Chondrocyte (in vitro differentiated cells): ENCODE results near the gene RASSF1. TPM values are rescaled to one million over a fixed set of nuclear protein-coding genes. Genes with fewer than 3 reads are reported as not detected.
A peak's percentile ranks its signal among the peaks of the same experiment; 100 is the strongest.

Source experiments
- DNase-seq: peaks from one replicate; pipeline ENCODE4 v3.0.0; 2021; ENCODE audit warnings: mixed read lengths, low spot score
- H3K27ac Mint-ChIP-seq: one replicate; pipeline ENCODE4 v1.8.0; 2021; ENCODE audit warnings: mild to moderate bottlenecking, moderate library complexity, mixed read lengths; ENCODE audit not compliant: unreplicated experiment
- H3K27me3 Mint-ChIP-seq: 2 replicates; pipeline ENCODE4 v1.8.0; 2021; ENCODE audit warnings: low read depth, mixed read lengths
- H3K36me3 Mint-ChIP-seq: 2 replicates; pipeline ENCODE4 v1.8.0; 2021; ENCODE audit warnings: low read depth, mixed read lengths
- H3K4me1 Mint-ChIP-seq: 2 replicates; pipeline ENCODE4 v1.8.0; 2021; ENCODE audit warnings: low read depth, mild to moderate bottlenecking, mixed read lengths
- H3K4me3 Mint-ChIP-seq: one replicate; pipeline ENCODE4 v1.8.0; 2021; ENCODE audit warnings: mild to moderate bottlenecking, moderate library complexity, mixed read lengths; ENCODE audit not compliant: unreplicated experiment
- H3K9me3 Mint-ChIP-seq: 2 replicates; pipeline ENCODE4 v1.8.0; 2021; ENCODE audit warnings: low read depth, mixed read lengths
- total RNA-seq: library from RNA; stranded (reverse); gene quantifications from 3 replicates; pipeline ENCODE4 v1.2.1, GENCODE V29; 2021
- TF ChIP-seq, protein P1 (sequence below): fragments of 200-600 bp; sonication (generic); IDR thresholded peaks from 2 replicates; pipeline ENCODE4 v1.5.0; 2021; ENCODE audit warnings: antibody characterized with exemption, mild to moderate bottlenecking, moderate library complexity

RASSF1 gene
- total RNA-seq, 1 donor from 2014 or later = 21.8 TPM

DNA sequence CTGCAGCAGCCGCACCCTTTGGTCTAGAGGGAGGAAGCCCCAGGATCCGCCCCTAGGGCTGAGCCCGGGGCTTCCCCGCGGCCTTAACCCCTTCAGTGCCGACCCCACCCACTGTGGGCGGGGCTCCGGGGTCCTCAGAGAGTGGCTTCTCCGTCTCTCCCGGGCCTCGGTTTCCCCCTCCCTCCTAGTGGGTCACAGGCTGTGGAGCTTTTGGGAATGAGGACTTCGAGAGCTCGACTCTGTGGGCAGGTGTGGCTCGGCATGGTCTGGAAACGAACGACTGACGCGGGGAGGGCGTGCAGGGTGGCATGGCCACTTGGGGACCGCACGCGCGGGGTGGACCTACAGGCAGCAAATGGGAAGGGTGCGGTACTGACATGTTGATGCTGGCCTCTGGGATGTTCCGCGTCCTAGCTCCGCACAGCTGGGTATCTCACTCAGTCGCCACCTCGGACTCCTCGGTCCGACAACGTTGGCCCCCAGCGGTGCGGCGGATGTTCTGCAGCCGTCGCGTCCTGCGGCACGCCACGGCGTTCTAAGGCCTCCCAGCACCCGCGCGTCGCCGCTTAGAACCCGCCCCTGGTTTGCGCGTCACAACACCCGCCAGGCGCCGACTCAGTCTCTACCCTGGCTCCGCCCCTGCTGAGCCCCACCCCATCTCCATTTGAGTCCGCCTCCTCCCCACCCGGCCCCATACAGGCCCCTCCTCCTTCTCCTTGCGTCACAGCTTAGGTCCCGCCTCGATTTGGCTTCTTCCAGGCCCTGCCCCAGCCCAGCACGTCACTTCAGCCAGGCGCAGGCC lies 41.6 kb downstream of the RASSF1 start, which contains the start of the genes HYAL3 and NAA80:
Gene HYAL3 (minus strand): TSS at position 570 of the 802 bp plus-strand sequence. CDS start 3,803 bp downstream, outside the sequence.
Gene NAA80 (minus strand): TSS at position 570 of the 802 bp plus-strand sequence. CDS start 1,942 bp downstream, outside the sequence.
- peak; percentile 99 for DNase-seq
- no peaks in the 10 kb centered on the region for H3K9me3 Mint-ChIP-seq
- H3K27me3 Mint-ChIP-seq = no peaks in the 10 kb centered on the region
- H3K4me1 Mint-ChIP-seq = peaks cover 24% of the 10 kb centered on the region
- TF ChIP-seq, protein P1, sequence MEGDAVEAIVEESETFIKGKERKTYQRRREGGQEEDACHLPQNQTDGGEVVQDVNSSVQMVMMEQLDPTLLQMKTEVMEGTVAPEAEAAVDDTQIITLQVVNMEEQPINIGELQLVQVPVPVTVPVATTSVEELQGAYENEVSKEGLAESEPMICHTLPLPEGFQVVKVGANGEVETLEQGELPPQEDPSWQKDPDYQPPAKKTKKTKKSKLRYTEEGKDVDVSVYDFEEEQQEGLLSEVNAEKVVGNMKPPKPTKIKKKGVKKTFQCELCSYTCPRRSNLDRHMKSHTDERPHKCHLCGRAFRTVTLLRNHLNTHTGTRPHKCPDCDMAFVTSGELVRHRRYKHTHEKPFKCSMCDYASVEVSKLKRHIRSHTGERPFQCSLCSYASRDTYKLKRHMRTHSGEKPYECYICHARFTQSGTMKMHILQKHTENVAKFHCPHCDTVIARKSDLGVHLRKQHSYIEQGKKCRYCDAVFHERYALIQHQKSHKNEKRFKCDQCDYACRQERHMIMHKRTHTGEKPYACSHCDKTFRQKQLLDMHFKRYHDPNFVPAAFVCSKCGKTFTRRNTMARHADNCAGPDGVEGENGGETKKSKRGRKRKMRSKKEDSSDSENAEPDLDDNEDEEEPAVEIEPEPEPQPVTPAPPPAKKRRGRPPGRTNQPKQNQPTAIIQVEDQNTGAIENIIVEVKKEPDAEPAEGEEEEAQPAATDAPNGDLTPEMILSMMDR = peak; percentile 65
- peak within 1 kb of the TSS; percentile 97 for H3K27ac Mint-ChIP-seq
- peak within 1 kb of the TSS; percentile 98 for H3K4me3 Mint-ChIP-seq
- H3K36me3 Mint-ChIP-seq = no peaks in the 10 kb centered on the region

DNA sequence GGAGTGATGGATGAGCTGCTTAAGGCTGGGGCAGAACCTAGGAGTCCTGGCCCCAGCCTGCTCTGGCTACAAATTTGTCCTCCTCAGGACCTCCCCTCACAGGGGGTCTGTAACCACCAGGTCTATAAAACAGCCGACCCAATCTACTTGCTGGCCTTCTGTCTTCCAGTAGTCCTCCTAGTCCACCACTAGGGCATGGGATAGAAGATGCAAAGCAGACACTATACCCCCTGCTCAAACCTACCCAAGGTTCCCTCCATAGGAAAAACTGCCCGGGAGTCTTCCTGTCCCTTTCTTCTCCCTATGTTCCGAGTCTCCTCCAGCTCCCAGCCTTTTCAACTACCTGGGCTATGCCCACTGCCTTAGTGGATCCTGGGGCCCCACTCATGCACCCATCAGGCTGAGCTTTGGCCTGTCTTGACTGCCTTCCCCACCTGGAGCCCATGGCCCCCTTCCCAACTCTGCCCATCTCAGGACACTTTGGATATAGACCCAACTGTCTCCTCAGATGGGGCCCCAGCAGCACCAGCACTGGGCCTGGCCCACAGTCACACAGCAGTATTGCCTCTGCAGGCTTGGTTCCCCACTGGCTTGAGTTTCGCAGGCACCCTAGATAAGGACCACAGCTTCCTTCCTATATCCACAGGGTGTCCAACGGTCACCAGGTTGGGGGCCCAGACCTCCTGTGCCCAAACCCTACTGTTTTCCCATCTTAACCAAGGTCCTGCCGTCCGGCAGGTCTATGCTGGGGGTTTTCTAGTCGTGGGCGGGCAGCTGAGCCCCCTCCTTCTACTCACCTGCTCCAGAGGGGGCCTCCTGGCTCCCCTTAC lies 42.5 kb downstream of the RASSF1 start:
- Mint-ChIP-seq H3K36me3 (no peaks in the 10 kb centered on the region), H3K4me1 (peaks cover 25% of the 10 kb centered on the region), H3K27me3 (no peaks in the 10 kb centered on the region), H3K27ac (peak overlapping the region; percentile 36), H3K4me3 (peak overlapping the region; percentile 98), H3K9me3 (no peaks in the 10 kb centered on the region)
- TF ChIP-seq, protein P1 = peak; percentile 25
- no peak for DNase-seq

DNA sequence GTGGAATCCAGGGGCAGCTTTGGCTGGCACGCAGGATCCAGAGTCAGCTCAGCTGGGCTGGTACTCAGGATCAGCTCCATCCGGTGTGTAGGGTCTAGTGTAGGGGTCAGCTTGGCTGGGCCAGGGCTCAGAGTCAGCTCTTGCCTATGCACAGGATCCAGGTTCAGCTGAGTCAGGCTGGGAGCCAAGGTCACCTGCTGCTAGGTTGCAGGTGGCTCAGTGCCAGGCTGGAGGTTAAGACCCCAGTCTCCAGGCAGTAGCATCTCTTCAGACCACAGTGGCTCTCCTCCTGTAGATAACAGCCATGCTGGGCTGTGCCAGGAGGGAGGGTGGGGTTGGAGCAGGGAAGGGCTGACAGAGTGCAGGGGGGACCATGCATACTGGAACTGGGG lies 43.3 kb downstream of the RASSF1 start:
- H3K9me3 Mint-ChIP-seq = no peaks in the 10 kb centered on the region
- DNase-seq = no peak
- no peak overlapping the region for H3K27ac Mint-ChIP-seq
- TF ChIP-seq, protein P1 = no peak
- H3K36me3 Mint-ChIP-seq = no peaks in the 10 kb centered on the region
- no peaks in the 10 kb centered on the region for H3K27me3 Mint-ChIP-seq
- peaks cover 32% of the 10 kb centered on the region for H3K4me1 Mint-ChIP-seq
- H3K4me3 Mint-ChIP-seq = no peak overlapping the region

DNA sequence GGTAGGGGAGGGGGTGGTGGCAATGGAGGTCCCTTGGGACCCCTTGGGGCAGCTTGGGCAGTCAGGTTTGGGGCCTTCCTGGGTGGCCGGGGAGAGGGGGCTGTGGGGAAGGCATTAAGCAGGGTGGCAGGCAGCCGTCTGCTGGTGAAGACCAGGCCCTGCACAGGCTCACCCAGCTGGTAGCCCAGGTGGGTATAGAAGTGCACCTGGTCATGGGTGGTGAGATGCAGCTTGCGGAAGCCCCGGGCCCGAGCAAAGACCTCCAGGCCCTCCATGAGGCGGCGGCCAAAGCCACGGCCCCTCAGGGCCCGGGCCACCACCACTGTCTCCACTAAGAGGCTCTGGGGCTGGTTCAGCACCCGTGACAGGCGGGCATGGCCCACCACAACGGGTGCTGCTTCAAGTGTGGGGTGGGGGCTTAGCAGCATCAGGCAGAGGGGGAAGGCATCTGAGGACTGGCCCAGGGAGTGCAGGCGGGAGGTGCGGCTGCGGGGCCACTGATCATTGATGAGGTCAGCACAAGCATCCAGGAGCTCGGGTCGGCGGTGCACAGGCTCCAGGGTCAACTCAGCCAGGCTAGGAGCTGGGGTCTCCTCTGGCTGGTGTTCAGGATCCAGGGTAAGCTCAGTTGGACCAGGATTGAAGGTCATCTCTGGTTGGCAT lies 43.8 kb downstream of the RASSF1 start:
- H3K4me3 Mint-ChIP-seq = no peak overlapping the region

More for the DNA sequence above, 43.8 kb downstream of the RASSF1 start:
- Mint-ChIP-seq H3K36me3 (no peaks in the 10 kb centered on the region), H3K27ac (no peak overlapping the region), H3K27me3 (no peaks in the 10 kb centered on the region), H3K9me3 (no peaks in the 10 kb centered on the region), H3K4me1 (peaks cover 33% of the 10 kb centered on the region)
- TF ChIP-seq, protein P1 = no peak
- DNase-seq = no peak
